IMR-90 (cell line): ENCODE data around the gene MERTK. TPM values are rescaled to one million over a fixed set of nuclear protein-coding genes. Genes with fewer than 3 reads are reported as not detected.
A peak's percentile ranks its signal among the peaks of the same experiment; 100 is the strongest.

Source experiments
- ATAC-seq: fragments of 200-7000 bp; cut with Tn5 transposase; 2 replicates; pipeline ENCODE4 v1.9.1; 2020; ENCODE audit warnings: low read depth, mild to moderate bottlenecking, moderate library complexity
- BruUV-seq: library from RNA; stranded (reverse); fragments of 400-500 nt; replicated peaks from 2 replicates; lab custom pipeline; 2021; lab: Mats Ljungman, UMichigan
- CTCF ChIA-PET: fragments of 300-600 bp; formaldehyde crosslinking; extraction: SDS; loops from one replicate; lab custom pipeline; 2021; ENCODE audit warnings: antibody characterized with exemption; lab: Yijun Ruan, JAX
- POLR2A ChIA-PET: fragments of 300-600 bp; sonication (Branson Sonifier 250); formaldehyde crosslinking; loops from one replicate; lab custom pipeline; 2022; ENCODE audit warnings: antibody characterized with exemption; ENCODE audit not compliant: unreplicated experiment; lab: Charles Lee
- DNase-seq: peaks from one replicate; pipeline ENCODE4 v3.0.0; 2013
- H2AFZ ChIP-seq: replicated peaks from 2 replicates; pipeline ENCODE3; 2013; ENCODE audit warnings: low read length, mild to moderate bottlenecking; ENCODE audit not compliant: poor library complexity
- H2AK5ac ChIP-seq: 2 replicates; pipeline ENCODE4 v1.6.1; 2013; ENCODE audit warnings: low read depth, low read length, inconsistent platforms
- H2AK9ac ChIP-seq: replicated peaks from 2 replicates; pipeline ENCODE3; 2013; ENCODE audit warnings: mild to moderate bottlenecking, low read depth, low read length, moderate library complexity; ENCODE audit not compliant: poor library complexity
- H2BK120ac ChIP-seq: 2 replicates; pipeline ENCODE4 v1.6.1; 2013; ENCODE audit warnings: low read depth, low read length, inconsistent platforms
- H2BK15ac ChIP-seq: 3 replicates; pipeline ENCODE4 v1.6.1; 2013; ENCODE audit warnings: low read depth, low read length, inconsistent platforms
- H2BK20ac ChIP-seq: 2 replicates; pipeline ENCODE4 v1.6.1; 2013; ENCODE audit warnings: low read depth, mild to moderate bottlenecking, inconsistent platforms, low read length, moderate library complexity
- H2BK5ac ChIP-seq: 2 replicates; pipeline ENCODE4 v1.6.1; 2013; ENCODE audit warnings: mild to moderate bottlenecking, low read depth, low read length, inconsistent platforms; ENCODE audit not compliant: poor library complexity, severe bottlenecking
- H3K14ac ChIP-seq: replicated peaks from 2 replicates; pipeline ENCODE4 v1.6.1; 2013; ENCODE audit warnings: low read depth, low read length, inconsistent platforms
- H3K18ac ChIP-seq: 2 replicates; pipeline ENCODE4 v1.6.1; 2013; ENCODE audit warnings: low read depth, low read length, control low read depth
- H3K23ac ChIP-seq: 2 replicates; pipeline ENCODE4 v1.6.1; 2013; ENCODE audit warnings: low read depth, low read length, inconsistent platforms
- H3K27ac ChIP-seq: 2 replicates; pipeline ENCODE4 v1.5.1; 2013; ENCODE audit warnings: mild to moderate bottlenecking, control low read depth, low read length; ENCODE audit not compliant: insufficient read depth
- H3K27me3 ChIP-seq: 2 replicates; pipeline ENCODE4 v1.6.1; 2013; ENCODE audit warnings: low read length; ENCODE audit not compliant: control insufficient read depth, insufficient read depth
- H3K36me3 ChIP-seq: 2 replicates; pipeline ENCODE4 v1.6.1; 2013; ENCODE audit warnings: low read length, mixed read lengths; ENCODE audit not compliant: control insufficient read depth, insufficient read depth
- H3K4ac ChIP-seq: 2 replicates; pipeline ENCODE4 v1.6.1; 2013; ENCODE audit warnings: low read depth, low read length, inconsistent platforms
- H3K4me1 ChIP-seq: 2 replicates; pipeline ENCODE4 v1.6.1; 2013; ENCODE audit warnings: low read length, mixed read lengths; ENCODE audit not compliant: control insufficient read depth, insufficient read depth
- H3K4me2 ChIP-seq: 2 replicates; pipeline ENCODE4 v1.6.1; 2013; ENCODE audit warnings: low read depth, mild to moderate bottlenecking, control low read depth, low read length, moderate library complexity
- H3K4me3 ChIP-seq: 2 replicates; pipeline ENCODE4 v1.5.1; 2013; ENCODE audit warnings: low read depth, mild to moderate bottlenecking, control low read depth, low read length, moderate library complexity; ENCODE audit not compliant: insufficient read depth
- H3K56ac ChIP-seq: 2 replicates; pipeline ENCODE4 v1.6.1; 2013; ENCODE audit warnings: low read length, inconsistent platforms; ENCODE audit not compliant: insufficient read depth; ENCODE audit errors: extremely low read depth
- H3K79me1 ChIP-seq, 2 experiments: 2 replicates each; pipeline ENCODE4 v1.6.1; 2013; ENCODE audit warnings: low read length in 2 of 2, inconsistent platforms in 1 of 2, low read depth in 1 of 2
- H3K9ac ChIP-seq: 2 replicates; pipeline ENCODE4 v1.6.1; 2013; ENCODE audit warnings: low read depth, low read length, control low read depth
- H3K9me1 ChIP-seq: 2 replicates; pipeline ENCODE4 v1.6.1; 2013; ENCODE audit warnings: low read length, inconsistent platforms; ENCODE audit not compliant: insufficient read depth
- H3K9me3 ChIP-seq: 2 replicates; pipeline ENCODE4 v1.6.1; 2013; ENCODE audit warnings: low read length; ENCODE audit not compliant: control insufficient read depth, insufficient read depth
- H4K20me1 ChIP-seq: 2 replicates; pipeline ENCODE4 v1.6.1; 2013; ENCODE audit warnings: low read length, inconsistent platforms; ENCODE audit not compliant: insufficient read depth
- H4K5ac ChIP-seq: 2 replicates; pipeline ENCODE4 v1.6.1; 2013; ENCODE audit warnings: mild to moderate bottlenecking, low read depth, low read length, control low read depth
- H4K8ac ChIP-seq, 2 experiments: 2 replicates each; pipeline ENCODE4 v1.6.1; 2013; ENCODE audit warnings: low read depth in 2 of 2, low read length in 2 of 2, control low read depth in 1 of 2, inconsistent platforms in 1 of 2
- H4K91ac ChIP-seq: 2 replicates; pipeline ENCODE4 v1.6.1; 2013; ENCODE audit warnings: low read depth, low read length, inconsistent platforms; ENCODE audit not compliant: insufficient read depth
- CEBPB ChIP-seq: IDR thresholded peaks from 2 replicates; pipeline ENCODE4 v1.6.1; 2012; ENCODE audit warnings: low read depth, low read length, improper control_type of control experiment
- CHD1 ChIP-seq: IDR thresholded peaks from 2 replicates; pipeline ENCODE4 v1.6.1; 2012; ENCODE audit warnings: low read depth, low read length, improper control_type of control experiment
- FOS ChIP-seq: fragments of 150-350 bp; IDR thresholded peaks from 2 replicates; pipeline ENCODE4 v1.6.1; 2016; ENCODE audit warnings: low read depth, low read length
- MAZ ChIP-seq: IDR thresholded peaks from 2 replicates; pipeline ENCODE4 v1.6.1; 2012; ENCODE audit warnings: low read depth, mild to moderate bottlenecking, low read length, improper control_type of control experiment, moderate library complexity, borderline replicate concordance
- MXI1 ChIP-seq: IDR thresholded peaks from 2 replicates; pipeline ENCODE4 v1.6.1; 2012; ENCODE audit warnings: low read depth, mild to moderate bottlenecking, low read length, moderate library complexity, borderline replicate concordance
- NFE2L2 ChIP-seq: fragments of 150-350 bp; IDR thresholded peaks from 2 replicates; pipeline ENCODE4 v1.6.1; 2016; ENCODE audit warnings: low read depth, mild to moderate bottlenecking, low read length
- RAD21 ChIP-seq: IDR thresholded peaks from 2 replicates; pipeline ENCODE4 v1.6.1; 2012; ENCODE audit warnings: low read length, improper control_type of control experiment
- RCOR1 ChIP-seq: IDR thresholded peaks from 2 replicates; pipeline ENCODE4 v1.6.1; 2012; ENCODE audit warnings: mild to moderate bottlenecking, low read length, improper control_type of control experiment; ENCODE audit not compliant: insufficient replicate concordance
- RFX5 ChIP-seq: IDR thresholded peaks from 2 replicates; pipeline ENCODE4 v1.8.0; 2012; ENCODE audit warnings: low read depth, mild to moderate bottlenecking, low read length, moderate library complexity
- WGBS, 2 experiments: methylation state at CpG; one replicate each; pipeline versions ENCODE4 v1.1.5 to v1.1.7; 2013; ENCODE audit warnings: missing lambda C conversion rate in 2 of 2; ENCODE audit not compliant: insufficient read length in 1 of 2; ENCODE audit errors: extremely low coverage in 2 of 2; 5-methylcytosine and 5-hydroxymethylcytosine counted together
- dilution Hi-C: fragments of 300-500 bp; cut with HindIII; formaldehyde crosslinking; loops from one replicate; pipeline ENCODE4 v1.14.3; 2018; ENCODE audit warnings: low sequenced_read_pairs; ENCODE audit not compliant: unreplicated experiment
- in situ Hi-C: fragments of 300-500 bp; cut with MboI; formaldehyde crosslinking; loops from 3 replicates; pipeline ENCODE4 v1.14.3; 2019; ENCODE audit warnings: low sequenced_read_pairs, inconsistent platforms, mixed read lengths
- intact Hi-C: fragments of 100-400 bp; cut with micrococcal nuclease; formaldehyde crosslinking; loops from 2 replicates; pipeline ENCODE4 v1.10.0; 2022
- polyA plus RNA-seq, 3 experiments: library from polyadenylated mRNA; depleted of rRNA; stranded (reverse); fragments of >200 nt; gene quantifications; 2 replicates each; pipeline ENCODE4 v1.2.3, GENCODE V29; 2012; ENCODE audit warnings: low replicate concordance in 1 of 3
- total RNA-seq: library from RNA; depleted of rRNA; stranded (reverse); fragments of >200 nt; gene quantifications from 2 replicates; pipeline ENCODE4 v1.2.3, GENCODE V29; 2012
- TF ChIP-seq, protein P1 (sequence below): fragments of 150-350 bp; IDR thresholded peaks from 2 replicates; pipeline ENCODE4 v1.6.1; 2017; ENCODE audit warnings: mild to moderate bottlenecking, antibody characterized with exemption, low read length, low read depth

MERTK gene
- total and polyA plus RNA-seq, 2 of the 4 experiments (the other 2 are of a cell fraction): 0.36 to 0.62 TPM

- peaks cover 3% of the 10 kb centered on the region; the same call in 1 of the 2 replicates for H3K27me3 ChIP-seq
- H3K27ac ChIP-seq: peak overlapping the region; percentile 37; the same call in 1 of the 2 replicates
- H3K23ac ChIP-seq: no peak overlapping the region
- no peak overlapping the region for H4K8ac ChIP-seq
- H3K18ac ChIP-seq: no peak overlapping the region; the same call in 1 of the 2 replicates
- no peak overlapping the region; the same call in 1 of the 2 replicates for H4K5ac ChIP-seq
- no peak overlapping the region for H2BK20ac ChIP-seq
- no peak overlapping the region for H3K14ac ChIP-seq
- intact Hi-C loops (no loop called here), dilution Hi-C loops (no loop called here), in situ Hi-C loops (no loop called here)
- H3K56ac ChIP-seq: no peak overlapping the region
- no peaks in the 10 kb centered on the region; the same call in 1 of the 2 replicates for H3K9me1 ChIP-seq
- no peak overlapping the region for H3K9ac ChIP-seq
- no peaks in the 10 kb centered on the region for H4K20me1 ChIP-seq
- no peak overlapping the region for H2AFZ ChIP-seq
- 8% methylated on average over 2 of the region's 12 CpGs; no CpG with 5 or more reads in 1 of the 2 experiments for WGBS, 2 experiments
- no peak overlapping the region for H2AK5ac ChIP-seq
- H3K4ac ChIP-seq: no peak overlapping the region
- ATAC-seq (no peak), DNase-seq (no peak)
- CTCF ChIA-PET: no interaction called here
- TF ChIP-seq, protein P1, sequence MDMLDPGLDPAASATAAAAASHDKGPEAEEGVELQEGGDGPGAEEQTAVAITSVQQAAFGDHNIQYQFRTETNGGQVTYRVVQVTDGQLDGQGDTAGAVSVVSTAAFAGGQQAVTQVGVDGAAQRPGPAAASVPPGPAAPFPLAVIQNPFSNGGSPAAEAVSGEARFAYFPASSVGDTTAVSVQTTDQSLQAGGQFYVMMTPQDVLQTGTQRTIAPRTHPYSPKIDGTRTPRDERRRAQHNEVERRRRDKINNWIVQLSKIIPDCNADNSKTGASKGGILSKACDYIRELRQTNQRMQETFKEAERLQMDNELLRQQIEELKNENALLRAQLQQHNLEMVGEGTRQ: no peak
- no peak for TF ChIP-seq RAD21
- TF ChIP-seq RCOR1: no peak
- TF ChIP-seq FOS: no peak
- TF ChIP-seq NFE2L2: no peak
- TF ChIP-seq CEBPB: no peak
- no peak for TF ChIP-seq MAZ
- no peak for TF ChIP-seq RFX5
- TF ChIP-seq MXI1: no peak
- no peak for TF ChIP-seq CHD1
- no peak overlapping the region for H2BK5ac ChIP-seq
- H3K79me1 ChIP-seq: no peaks in the 10 kb centered on the region
- no peaks in the 10 kb centered on the region for H3K36me3 ChIP-seq
- peak overlapping the region; percentile 56; the same call in 1 of the 2 replicates for H3K4me2 ChIP-seq
- no peak overlapping the region for H3K4me3 ChIP-seq
- no peaks in the 10 kb centered on the region for H3K9me3 ChIP-seq
- BruUV-seq: no TSS peak
- H3K4me1 ChIP-seq: peaks cover 3% of the 10 kb centered on the region; the same call in 1 of the 2 replicates
- POLR2A ChIA-PET: no interaction called here
- H2BK120ac ChIP-seq: no peak overlapping the region
- no peak overlapping the region for H2AK9ac ChIP-seq
- no peak overlapping the region for H4K91ac ChIP-seq
- no peak overlapping the region for H2BK15ac ChIP-seq
These were observed 133.2 kb downstream of the MERTK start for GRCh38 chr2:112031473-112032223.
